Stomach (tissue), 9 donors: ENCODE results near the gene FSCN2. TPM values are rescaled to one million over a fixed set of nuclear protein-coding genes. Genes with fewer than 3 reads are reported as not detected.

Experiments
- DNase-seq, 2 donors: peaks; one replicate each; pipeline versions ENCODE4 v3.0.0 to v3.0.0-alpha.2; 2013 to 2019
- H3K27ac ChIP-seq, 5 donors: fragments of 200-600 bp in 4 of 5; sonication (generic) in 4 of 5; one replicate each; pipeline ENCODE4 v1.5.1; 2013 to 2019; ENCODE audit warnings: mild to moderate bottlenecking in 1 of 5, moderate library complexity in 1 of 5
- H3K27me3 ChIP-seq, 3 donors: fragments of 200-600 bp; sonication (generic); one replicate each; pipeline ENCODE4 v1.5.1; 2017 to 2019; ENCODE audit warnings: mixed run types in 1 of 3
- H3K36me3 ChIP-seq, 4 donors: fragments of 200-600 bp; sonication (generic); 1 replicate in 3 of 4; 2 replicates in 1 of 4; pipeline ENCODE4 v1.5.1; 2016 to 2019
- H3K4me1 ChIP-seq, 4 donors: fragments of 200-600 bp; sonication (generic); one replicate each; pipeline ENCODE4 v1.5.1; 2016 to 2019
- H3K4me3 ChIP-seq, 4 donors: fragments of 200-600 bp; sonication (generic) in 3 of 4; one replicate each; pipeline ENCODE4 v1.5.1; 2016 to 2019; ENCODE audit warnings: mild to moderate bottlenecking in 1 of 4
- H3K9me3 ChIP-seq, 4 donors: fragments of 200-600 bp; sonication (generic); one replicate each; pipeline ENCODE4 v1.5.1; 2016 to 2019
- EP300 ChIP-seq: sonication (generic); formaldehyde crosslinking; IDR thresholded peaks from one replicate; pipeline ENCODE4 v1.6.1; 2017; ENCODE audit warnings: antibody characterized with exemption
- POLR2A ChIP-seq, 4 donors: fragments of 450-650 bp; IDR thresholded peaks; one replicate each; pipeline ENCODE4 v1.6.1; 2016; ENCODE audit warnings: antibody characterized with exemption in 4 of 4, control low read depth in 2 of 4, mild to moderate bottlenecking in 1 of 4, moderate library complexity in 1 of 4
- POLR2AphosphoS5 ChIP-seq, 3 donors: sonication (generic); formaldehyde crosslinking; IDR thresholded peaks; one replicate each; pipeline ENCODE4 v1.6.1; 2016; ENCODE audit warnings: antibody characterized with exemption in 3 of 3
- WGBS, 5 donors: extraction: QIAGEN DNeasy Blood & Tissue Kit in 3 of 5; methylation state at CpG; one replicate each; pipeline versions ENCODE4 v1.1.5 to v1.1.7; 2013 to 2018; 5-methylcytosine and 5-hydroxymethylcytosine counted together
- intact Hi-C: fragments of 100-400 bp; cut with DNase I; formaldehyde crosslinking; loops from one replicate; pipeline ENCODE4 v1.15.1; 2023; ENCODE audit warnings: low total_unique reads
- polyA plus RNA-seq, 3 donors: library from polyadenylated mRNA; stranded (reverse); fragments of 200-250 nt; gene quantifications; one replicate each; pipeline ENCODE4 v1.2.3, GENCODE V29; 2013
- total RNA-seq, 5 donors: library from RNA; depleted of rRNA; stranded (reverse); fragments of >200 nt; gene quantifications; one replicate each; pipeline versions ENCODE4 v1.1.0 to v1.2.3, GENCODE V29; 2014 to 2016
- TF ChIP-seq, protein P1 (sequence below), 7 experiments: fragments of 450-650 bp in 4 of 7; fragments of 200-600 bp in 3 of 7; sonication (generic) in 3 of 7; IDR thresholded peaks; one replicate each; pipeline ENCODE4 v1.5.1; 2016 to 2019; ENCODE audit warnings: antibody characterized with exemption in 7 of 7, control low read depth in 2 of 7, mild to moderate bottlenecking in 1 of 7
- donor health status: healthy with polysubstance abuse.
- donor health status: Bipolar disorder and iron deficiency.
- donor health status: healthy.

FSCN2 gene
- total and polyA plus RNA-seq, 8 donors, result 0.90 to 21.7 (median 2.8) TPM; not detected in 1

DNA sequence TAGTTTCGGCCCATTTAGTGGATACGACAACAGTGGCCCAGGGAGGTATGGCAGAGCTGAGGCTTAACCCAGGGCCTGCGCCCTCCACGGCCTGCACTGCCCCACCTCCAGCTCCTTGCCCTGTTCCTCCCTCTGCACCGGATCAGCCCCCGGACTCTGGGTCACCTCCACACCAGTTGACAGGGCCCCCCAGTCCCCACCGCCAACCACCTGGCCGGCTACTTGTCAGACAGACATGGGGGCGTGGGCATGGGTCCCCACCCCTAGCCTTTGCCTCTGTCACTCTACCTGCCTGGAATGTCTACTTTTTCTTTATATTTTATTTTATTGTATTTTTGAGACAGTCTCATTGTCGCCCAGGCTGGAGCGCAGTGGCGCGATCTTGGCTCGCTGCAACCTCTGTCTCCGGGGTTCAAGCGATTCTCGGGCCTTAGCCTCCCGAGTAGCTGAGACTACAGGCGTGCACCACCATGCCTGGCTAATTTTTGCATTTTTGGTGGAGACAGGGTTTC, 12.6 kb upstream of the FSCN2 start:
- TF ChIP-seq POLR2A (IDR thresholded peaks at IDR 0.05), result no peak
- TF ChIP-seq POLR2AphosphoS5 (IDR thresholded peaks at IDR 0.05), result no peak
- no peak for TF ChIP-seq EP300
- TF ChIP-seq, protein P1, sequence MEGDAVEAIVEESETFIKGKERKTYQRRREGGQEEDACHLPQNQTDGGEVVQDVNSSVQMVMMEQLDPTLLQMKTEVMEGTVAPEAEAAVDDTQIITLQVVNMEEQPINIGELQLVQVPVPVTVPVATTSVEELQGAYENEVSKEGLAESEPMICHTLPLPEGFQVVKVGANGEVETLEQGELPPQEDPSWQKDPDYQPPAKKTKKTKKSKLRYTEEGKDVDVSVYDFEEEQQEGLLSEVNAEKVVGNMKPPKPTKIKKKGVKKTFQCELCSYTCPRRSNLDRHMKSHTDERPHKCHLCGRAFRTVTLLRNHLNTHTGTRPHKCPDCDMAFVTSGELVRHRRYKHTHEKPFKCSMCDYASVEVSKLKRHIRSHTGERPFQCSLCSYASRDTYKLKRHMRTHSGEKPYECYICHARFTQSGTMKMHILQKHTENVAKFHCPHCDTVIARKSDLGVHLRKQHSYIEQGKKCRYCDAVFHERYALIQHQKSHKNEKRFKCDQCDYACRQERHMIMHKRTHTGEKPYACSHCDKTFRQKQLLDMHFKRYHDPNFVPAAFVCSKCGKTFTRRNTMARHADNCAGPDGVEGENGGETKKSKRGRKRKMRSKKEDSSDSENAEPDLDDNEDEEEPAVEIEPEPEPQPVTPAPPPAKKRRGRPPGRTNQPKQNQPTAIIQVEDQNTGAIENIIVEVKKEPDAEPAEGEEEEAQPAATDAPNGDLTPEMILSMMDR (IDR thresholded peaks at IDR 0.05), result no peak
- Histone ChIP-seq H3K27me3 (no peaks in the 10 kb centered on the region), H3K36me3 (peaks cover 13 to 18% (median 13%) of the 10 kb centered on the region in 4 donors), H3K27ac (peak overlapping the region; percentile 100), H3K4me1 (peaks cover 41 to 77% (median 60%) of the 10 kb centered on the region in 4 donors), H3K9me3 (no peaks in the 10 kb centered on the region), H3K4me3 (peak overlapping the region; percentile 79 to 97 (median 89))
- 44 to 56% (median 52%) methylated on average over 19 of the region's 19 CpGs for whole genome bisulfite sequencing, 5 donors
- DNase-seq, result no peak
- intact Hi-C loops, result no loop called here

DNA sequence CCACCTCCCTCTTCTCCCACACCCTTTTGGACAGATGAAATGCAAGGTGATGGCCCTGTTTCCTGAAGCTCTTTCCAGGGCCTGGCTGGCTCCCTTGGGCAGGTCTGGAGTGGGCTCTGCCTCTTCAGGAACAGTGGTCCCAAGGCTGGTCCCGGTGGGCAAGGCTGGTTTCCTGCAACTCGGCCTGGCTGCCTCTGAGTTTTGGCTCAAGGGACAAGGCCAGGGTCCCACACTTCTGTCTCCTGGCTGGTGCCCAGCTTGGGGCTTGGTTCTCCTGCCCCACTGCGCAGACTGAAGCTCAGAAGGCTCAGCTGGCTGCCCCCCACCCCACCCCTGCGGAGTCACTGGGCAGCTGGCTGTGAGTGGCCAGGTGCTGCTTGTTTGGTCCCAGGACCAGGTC, 11.7 kb upstream of the FSCN2 start:
- peaks cover 41 to 71% (median 58%) of the 10 kb centered on the region in 4 donors for H3K4me1 ChIP-seq
- intact Hi-C loops, result no loop called here
- H3K27me3 ChIP-seq, result no peaks in the 10 kb centered on the region
- H3K9me3 ChIP-seq, result no peaks in the 10 kb centered on the region
- H3K27ac ChIP-seq, result peak overlapping the region; percentile 5 to 100 (median 100)
- peaks cover 4 to 9% (median 5%) of the 10 kb centered on the region in 4 donors for H3K36me3 ChIP-seq
- peak overlapping the region; percentile 79 to 97 (median 89) for H3K4me3 ChIP-seq
- WGBS, 5 donors, result 60 to 87% (median 79%) methylated on average over 1 to 4 of the region's 4 CpGs
- TF ChIP-seq, protein P1 (IDR thresholded peaks at IDR 0.05), result no peak
- TF ChIP-seq POLR2AphosphoS5 (IDR thresholded peaks at IDR 0.05) (no peak), EP300 (no peak), POLR2A (IDR thresholded peaks at IDR 0.05) (no peak)
- peak in 1 of 2 donors; percentile 15 for DNase-seq

DNA sequence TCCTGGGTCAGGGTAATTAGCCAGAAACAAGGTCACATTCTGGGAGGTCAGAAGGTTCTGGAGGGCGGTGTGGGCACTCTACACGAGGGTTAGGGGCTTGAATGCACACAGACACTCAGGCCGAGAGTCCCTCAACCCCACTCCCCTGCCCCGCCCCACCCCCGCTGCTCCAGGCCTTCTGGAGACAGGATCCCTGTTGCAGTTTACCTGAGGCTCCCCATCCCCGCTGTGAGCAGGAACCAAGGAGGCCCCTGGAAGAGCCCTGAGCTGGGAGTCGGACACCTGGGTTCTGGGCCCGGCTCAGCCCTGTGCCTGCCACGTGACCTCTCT, 11.2 kb upstream of the FSCN2 start:
- intact Hi-C loops, result no loop called here
- 72 to 92% (median 88%) methylated on average over 3 to 9 of the region's 9 CpGs for WGBS, 5 donors
- peak overlapping the region in 4 of 5 donors; percentile 100 for H3K27ac ChIP-seq
- TF ChIP-seq EP300, result no peak
- TF ChIP-seq, protein P1 (IDR thresholded peaks at IDR 0.05), result no peak
- no peak for TF ChIP-seq POLR2A (IDR thresholded peaks at IDR 0.05)
- no peak for TF ChIP-seq POLR2AphosphoS5 (IDR thresholded peaks at IDR 0.05)
- H3K4me1 ChIP-seq, result peaks cover 41 to 68% (median 58%) of the 10 kb centered on the region in 4 donors
- H3K4me3 ChIP-seq, result peak overlapping the region; percentile 79 to 97 (median 89)
- peak in 1 of 2 donors; percentile 13 for DNase-seq
- no peaks in the 10 kb centered on the region for H3K9me3 ChIP-seq
- peaks cover 0 to 4% (median under 1%) of the 10 kb centered on the region in 4 donors for H3K36me3 ChIP-seq
- H3K27me3 ChIP-seq, result no peaks in the 10 kb centered on the region

- peak overlapping the region; percentile 1 to 90 (median 46) for H3K4me3 ChIP-seq
Observed at GRCh38 chr17:81517339-81518112, 10.7 kb upstream of the FSCN2 start.

More at GRCh38 chr17:81517339-81518112, 10.7 kb upstream of the FSCN2 start:
- Histone ChIP-seq H3K27me3 (peaks cover 0 to 2% (median 0%) of the 10 kb centered on the region in 3 donors), H3K9me3 (no peaks in the 10 kb centered on the region), H3K27ac (peak overlapping the region in 4 of 5 donors; percentile 100), H3K36me3 (no peaks in the 10 kb centered on the region), H3K4me1 (peaks cover 41 to 63% (median 58%) of the 10 kb centered on the region in 4 donors)
- intact Hi-C loops, result no loop called here
- TF ChIP-seq EP300 (no peak), POLR2A (IDR thresholded peaks at IDR 0.05) (no peak), POLR2AphosphoS5 (IDR thresholded peaks at IDR 0.05) (no peak)
- TF ChIP-seq, protein P1 (IDR thresholded peaks at IDR 0.05), result no peak
- WGBS, 5 donors, result 59 to 74% (median 65%) methylated on average over 15 to 24 of the region's 24 CpGs
- DNase-seq, result peak in 1 of 2 donors; percentile 46
